Fibroblast of the aortic adventitia (primary cell): ENCODE results near the gene CDH16. TPM values are rescaled to one million over a fixed set of nuclear protein-coding genes. Genes with fewer than 3 reads are reported as not detected.
"Not testable (repeated sequence)": the region's sequence is repeated elsewhere in the genome, so short reads cannot be mapped to it uniquely, and the experiment has no call there.

Experiments
- DNase-seq: peaks from one replicate; pipeline ENCODE4 v3.0.0-alpha.2; 2010; ENCODE audit warnings: low read depth
- H3K4me3 ChIP-seq: 2 replicates; pipeline ENCODE4 v1.5.1; 2011; ENCODE audit warnings: low read depth, mild to moderate bottlenecking, control low read depth, low read length, moderate library complexity
- total RNA-seq: library from RNA; depleted of rRNA; stranded (reverse); fragments of >200 nt; gene quantifications from 2 replicates; pipeline ENCODE4 v1.2.3, GENCODE V29; 2012; ENCODE audit warnings: low replicate concordance
- TF ChIP-seq, protein P1 (sequence below): IDR thresholded peaks from 2 replicates; pipeline ENCODE4 v1.5.1; 2011; ENCODE audit warnings: mild to moderate bottlenecking, low read length, control low read depth, inconsistent platforms; ENCODE audit not compliant: insufficient read depth

CDH16 gene
- total RNA-seq, 1 donor, result not detected

- no peak overlapping the region for H3K4me3 ChIP-seq
- no peak for DNase-seq
- TF ChIP-seq, protein P1, sequence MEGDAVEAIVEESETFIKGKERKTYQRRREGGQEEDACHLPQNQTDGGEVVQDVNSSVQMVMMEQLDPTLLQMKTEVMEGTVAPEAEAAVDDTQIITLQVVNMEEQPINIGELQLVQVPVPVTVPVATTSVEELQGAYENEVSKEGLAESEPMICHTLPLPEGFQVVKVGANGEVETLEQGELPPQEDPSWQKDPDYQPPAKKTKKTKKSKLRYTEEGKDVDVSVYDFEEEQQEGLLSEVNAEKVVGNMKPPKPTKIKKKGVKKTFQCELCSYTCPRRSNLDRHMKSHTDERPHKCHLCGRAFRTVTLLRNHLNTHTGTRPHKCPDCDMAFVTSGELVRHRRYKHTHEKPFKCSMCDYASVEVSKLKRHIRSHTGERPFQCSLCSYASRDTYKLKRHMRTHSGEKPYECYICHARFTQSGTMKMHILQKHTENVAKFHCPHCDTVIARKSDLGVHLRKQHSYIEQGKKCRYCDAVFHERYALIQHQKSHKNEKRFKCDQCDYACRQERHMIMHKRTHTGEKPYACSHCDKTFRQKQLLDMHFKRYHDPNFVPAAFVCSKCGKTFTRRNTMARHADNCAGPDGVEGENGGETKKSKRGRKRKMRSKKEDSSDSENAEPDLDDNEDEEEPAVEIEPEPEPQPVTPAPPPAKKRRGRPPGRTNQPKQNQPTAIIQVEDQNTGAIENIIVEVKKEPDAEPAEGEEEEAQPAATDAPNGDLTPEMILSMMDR, result no peak
These were observed 17.1 kb downstream of the CDH16 start for GRCh38 chr16:66901626-66902025.

- peak; percentile 55 for DNase-seq
- H3K4me3 ChIP-seq, result no peak overlapping the region
- TF ChIP-seq, protein P1, result no peak
These were observed 17.8 kb downstream of the CDH16 start for GRCh38 chr16:66900721-66901441.

GRCh38 chr16:66899945-66900710 is 18.6 kb downstream of the CDH16 start:
- TF ChIP-seq, protein P1, result no peak
- no peak overlapping the region for H3K4me3 ChIP-seq
- peak; percentile 78 for DNase-seq

- H3K4me3 ChIP-seq, result no peak overlapping the region
- TF ChIP-seq, protein P1, result no peak
- peak; percentile 78 for DNase-seq
These were observed 19.3 kb downstream of the CDH16 start for GRCh38 chr16:66899310-66899944.

- no peak for DNase-seq
- TF ChIP-seq, protein P1, result no peak
- no peak overlapping the region for H3K4me3 ChIP-seq
These were observed 19.8 kb downstream of the CDH16 start for GRCh38 chr16:66898933-66899309.

DNA sequence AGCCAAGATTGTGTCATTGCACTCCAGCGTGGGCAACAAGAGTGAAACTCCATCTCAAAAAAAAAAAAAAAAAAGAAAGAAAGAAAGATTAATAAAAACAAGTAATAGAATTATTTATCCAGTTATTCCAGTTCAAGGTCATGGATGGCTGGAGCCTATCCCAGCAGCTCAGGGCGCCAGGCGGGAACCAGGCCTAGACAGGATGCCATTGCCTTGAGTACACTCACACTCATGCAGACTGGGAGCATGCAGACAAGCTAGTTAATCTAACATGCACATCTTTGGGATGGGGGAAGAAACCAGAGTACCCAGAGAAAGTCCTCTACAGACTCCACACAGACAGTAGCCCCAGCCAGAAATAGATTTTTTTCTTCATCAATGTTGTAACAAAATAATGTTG is 20.5 kb downstream of the CDH16 start:
- DNase-seq, result peak; percentile 78

DNA sequence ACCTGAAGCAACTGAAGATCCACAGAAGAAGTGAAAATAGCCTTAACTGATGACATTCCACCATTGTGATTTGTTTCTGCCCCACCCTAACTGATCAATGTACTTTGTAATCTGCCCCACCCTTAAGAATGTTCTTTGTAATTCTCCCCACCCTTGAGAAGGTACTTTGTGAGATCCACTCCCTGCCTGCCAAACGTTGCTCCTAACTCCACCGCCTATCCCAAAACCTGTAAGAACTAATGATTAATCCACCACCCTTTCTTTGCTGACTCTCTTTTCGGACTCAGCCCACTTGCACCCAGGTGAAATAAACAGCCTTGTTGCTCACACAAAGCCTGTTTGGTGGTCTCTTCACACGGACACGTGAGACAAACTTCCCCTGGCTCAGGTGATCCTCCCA is 22.0 kb downstream of the CDH16 start:
- H3K4me3 ChIP-seq, DNase-seq: not testable (repeated sequence)

More for the DNA sequence above, 20.5 kb downstream of the CDH16 start:
- TF ChIP-seq, protein P1, result no peak
- H3K4me3 ChIP-seq, result no peak overlapping the region
